Activated gamma-delta T cell (primary cell): ENCODE measurements around the gene KDM5C.
"Not testable (repeated sequence)": the region's sequence is repeated elsewhere in the genome, so short reads cannot be mapped to it uniquely, and the experiment has no call there.

Experiments used
- DNase-seq: peaks from one replicate; lab custom pipeline; 2025; lab: John Stamatoyannopoulos, UW

Gene KDM5C

DNA sequence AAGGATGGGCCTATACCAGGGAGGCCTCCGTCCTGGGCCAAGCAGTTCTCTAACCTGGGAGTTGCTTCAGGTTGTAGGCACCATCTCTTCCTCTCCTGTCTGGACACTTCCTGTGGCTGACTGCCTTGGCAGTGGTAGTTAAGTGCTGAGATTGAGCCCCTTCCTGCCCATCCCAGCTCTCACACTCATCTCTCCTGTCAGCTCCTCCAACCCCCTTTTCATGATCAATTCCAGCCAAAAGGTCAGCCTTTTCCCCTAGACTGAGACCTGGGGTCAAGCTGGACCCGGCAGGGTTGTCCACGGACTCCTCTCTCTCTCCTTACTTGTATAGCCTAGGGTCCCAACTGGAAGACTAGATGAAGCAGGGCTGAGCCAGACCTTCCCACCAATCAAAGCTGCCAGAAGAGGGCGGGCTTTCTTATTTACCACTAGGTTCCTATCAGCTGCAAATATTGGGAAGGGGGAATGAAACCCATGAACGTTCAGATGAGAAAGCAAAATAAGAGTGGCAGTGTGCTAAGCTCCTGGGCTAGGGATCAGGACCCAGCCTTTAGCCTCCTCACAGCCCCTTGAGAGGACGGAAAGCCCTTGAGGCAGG is 34.5 kb downstream of the KDM5C start:
- DNase-seq = no peak

DNA sequence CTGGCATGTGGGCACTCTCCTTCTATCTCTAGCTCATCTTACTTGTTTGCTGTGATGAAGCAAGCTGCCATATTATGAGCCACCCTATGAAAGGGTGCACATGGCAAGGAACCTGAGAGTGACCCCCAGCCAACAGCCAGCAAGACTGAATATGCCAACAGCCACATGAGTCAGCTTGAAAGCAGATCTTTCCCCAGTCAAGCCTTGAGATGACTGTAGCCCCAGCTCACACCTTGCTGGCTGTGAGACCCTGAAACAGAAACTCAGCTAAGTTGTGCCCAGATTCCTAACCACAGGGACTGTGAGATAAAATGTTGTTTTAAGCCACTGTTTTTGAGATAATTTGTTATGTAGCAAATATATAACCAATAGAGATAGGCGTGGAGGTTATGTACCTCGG is 36.2 kb downstream of the KDM5C start:
- DNase-seq = no peak

- no peak for DNase-seq
Observed at GRCh38 chrX:53186351-53186750, 38.7 kb downstream of the KDM5C start.

GRCh38 chrX:53184836-53185235 is 40.2 kb downstream of the KDM5C start:
- no peak for DNase-seq

DNA sequence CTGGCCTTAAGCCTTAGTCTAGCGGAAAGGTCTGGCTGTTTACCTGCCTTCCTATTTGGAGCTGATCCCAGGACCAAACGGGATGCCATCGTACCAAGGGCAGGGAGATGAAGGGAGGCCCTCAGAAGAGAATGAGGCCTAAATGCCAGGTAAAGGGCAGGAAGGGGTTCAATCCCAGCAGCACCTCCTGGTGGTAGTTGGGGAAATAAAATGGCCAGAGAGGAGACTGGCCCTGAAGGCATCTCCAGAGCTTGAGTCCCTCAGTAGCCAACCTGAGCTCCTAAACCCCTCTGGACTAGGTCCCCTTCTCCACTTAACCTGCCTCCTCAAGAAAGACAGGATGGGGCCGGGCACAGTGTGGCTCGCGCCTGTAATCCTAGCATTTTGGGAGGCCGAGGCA is 53.7 kb downstream of the KDM5C start:
- DNase-seq = no peak

DNA sequence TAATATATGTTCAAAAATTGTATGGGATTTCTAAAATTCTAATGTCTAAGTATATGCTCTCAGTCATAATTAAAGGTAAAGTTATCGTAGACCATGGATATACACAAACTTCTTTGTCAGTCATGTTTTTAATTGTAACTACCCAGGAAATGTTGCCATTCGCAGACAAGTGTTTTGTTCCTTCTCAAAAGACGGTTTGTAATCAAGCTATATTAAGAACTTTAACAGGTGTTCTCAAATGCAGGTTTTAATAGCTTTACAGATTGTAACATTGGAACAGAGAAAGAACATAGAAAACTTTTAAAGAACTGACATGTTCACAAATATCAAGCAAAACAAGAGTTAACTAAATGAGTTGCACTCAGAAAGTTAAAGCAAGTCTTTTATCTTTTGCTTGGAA is 58.9 kb downstream of the KDM5C start:
- DNase-seq = no peak

- not testable (repeated sequence) for DNase-seq
Observed at GRCh38 chrX:53164566-53164965, 60.4 kb downstream of the KDM5C start.

DNA sequence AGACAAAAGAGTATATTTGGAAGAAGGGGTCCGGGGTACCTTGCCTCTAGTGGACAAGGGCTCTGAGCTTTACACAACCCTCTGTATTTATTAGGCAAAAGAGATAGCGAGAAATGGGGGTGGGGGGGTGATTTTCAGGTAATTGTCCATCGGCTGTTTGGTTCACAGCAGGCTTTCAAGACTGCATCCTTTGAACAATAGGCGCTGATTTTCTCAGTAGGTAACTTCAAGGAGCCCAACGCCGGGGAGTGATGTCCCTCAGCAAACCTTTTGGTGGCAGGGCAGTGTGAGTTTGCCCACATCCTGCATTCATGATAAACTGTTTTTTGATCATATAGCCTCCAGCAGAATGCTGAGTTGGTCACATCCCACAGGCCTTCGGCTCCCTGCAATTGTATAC is 61.6 kb downstream of the KDM5C start:
- no peak for DNase-seq

- no peak for DNase-seq
Observed at GRCh38 chrX:53160297-53160983, 64.6 kb downstream of the KDM5C start.

DNA sequence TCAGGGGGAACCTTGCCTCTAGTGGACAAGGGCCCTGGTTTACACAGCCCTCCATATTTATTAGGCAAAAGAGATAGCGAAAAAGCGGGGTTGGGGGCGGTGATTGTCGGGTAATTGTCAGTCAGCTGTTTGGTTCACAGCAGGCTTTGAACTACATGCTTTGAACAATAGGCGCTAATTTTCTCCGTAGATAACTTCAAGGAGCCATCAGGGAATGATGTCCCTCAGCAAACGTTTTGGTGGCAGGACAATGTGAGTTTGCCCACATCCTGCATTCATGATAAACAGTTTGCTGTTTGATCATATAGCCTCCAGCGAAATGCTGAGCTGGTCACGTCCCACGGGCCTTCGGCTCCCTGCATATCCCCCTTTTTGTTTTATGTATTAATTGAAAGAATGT is 65.8 kb downstream of the KDM5C start:
- DNase-seq = no peak

GRCh38 chrX:53156207-53156596 is 68.8 kb downstream of the KDM5C start:
- no peak for DNase-seq

- no peak for DNase-seq
Observed at GRCh38 chrX:53155512-53156206, 69.3 kb downstream of the KDM5C start.

DNA sequence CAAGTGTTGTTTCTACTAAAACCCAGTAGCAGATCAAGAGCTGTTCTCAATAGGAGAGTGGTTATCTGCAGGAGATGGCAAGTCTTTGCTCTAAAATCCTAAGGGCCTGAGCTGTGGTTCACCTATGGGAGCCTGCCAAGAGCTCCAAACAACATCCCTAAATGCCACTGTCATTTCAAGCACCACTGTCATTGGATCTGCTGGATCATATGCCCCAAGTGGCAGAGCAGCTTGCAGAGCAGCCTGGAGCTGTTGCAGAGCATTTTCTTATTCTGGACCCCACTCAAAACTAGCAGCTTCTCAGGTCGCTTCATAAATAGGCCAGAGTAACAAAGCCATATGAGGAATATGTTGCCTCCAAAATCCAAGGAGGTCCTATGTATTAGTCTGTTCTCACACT is 71.4 kb downstream of the KDM5C start:
- no peak for DNase-seq
